GM06990 (cell line): ENCODE measurements around the gene NDUFAF5.

ENCODE experiments used
- DNase-seq: peaks from one replicate; pipeline ENCODE4 v3.0.0-alpha.2; 2011; ENCODE audit not compliant: insufficient read length; ENCODE audit errors: extremely low read depth
- H3K27me3 ChIP-seq: replicated peaks from 2 replicates; pipeline ENCODE4 v1.6.0; 2011; ENCODE audit warnings: low read length; ENCODE audit not compliant: control insufficient read depth, insufficient read depth
- H3K36me3 ChIP-seq: 2 replicates; pipeline ENCODE4 v1.5.1; 2011; ENCODE audit warnings: low read length; ENCODE audit not compliant: control insufficient read depth, insufficient read depth
- H3K4me3 ChIP-seq: replicated peaks from 2 replicates; pipeline ENCODE4 v1.5.1; 2011; ENCODE audit warnings: low read depth, mild to moderate bottlenecking, control low read depth, low read length
- TF ChIP-seq, protein P1 (sequence below): IDR thresholded peaks from 2 replicates; pipeline ENCODE4 v1.5.1; 2011; ENCODE audit warnings: low read length, control low read depth, mild to moderate bottlenecking, inconsistent platforms; ENCODE audit not compliant: insufficient read depth, poor library complexity, severe bottlenecking

NDUFAF5 gene

GRCh38 chr20:13831476-13831875 lies 46.6 kb downstream of the NDUFAF5 start:
- TF ChIP-seq, protein P1, sequence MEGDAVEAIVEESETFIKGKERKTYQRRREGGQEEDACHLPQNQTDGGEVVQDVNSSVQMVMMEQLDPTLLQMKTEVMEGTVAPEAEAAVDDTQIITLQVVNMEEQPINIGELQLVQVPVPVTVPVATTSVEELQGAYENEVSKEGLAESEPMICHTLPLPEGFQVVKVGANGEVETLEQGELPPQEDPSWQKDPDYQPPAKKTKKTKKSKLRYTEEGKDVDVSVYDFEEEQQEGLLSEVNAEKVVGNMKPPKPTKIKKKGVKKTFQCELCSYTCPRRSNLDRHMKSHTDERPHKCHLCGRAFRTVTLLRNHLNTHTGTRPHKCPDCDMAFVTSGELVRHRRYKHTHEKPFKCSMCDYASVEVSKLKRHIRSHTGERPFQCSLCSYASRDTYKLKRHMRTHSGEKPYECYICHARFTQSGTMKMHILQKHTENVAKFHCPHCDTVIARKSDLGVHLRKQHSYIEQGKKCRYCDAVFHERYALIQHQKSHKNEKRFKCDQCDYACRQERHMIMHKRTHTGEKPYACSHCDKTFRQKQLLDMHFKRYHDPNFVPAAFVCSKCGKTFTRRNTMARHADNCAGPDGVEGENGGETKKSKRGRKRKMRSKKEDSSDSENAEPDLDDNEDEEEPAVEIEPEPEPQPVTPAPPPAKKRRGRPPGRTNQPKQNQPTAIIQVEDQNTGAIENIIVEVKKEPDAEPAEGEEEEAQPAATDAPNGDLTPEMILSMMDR: no peak
- no peaks in the 10 kb centered on the region for H3K27me3 ChIP-seq
- DNase-seq: no peak
- no peak overlapping the region for H3K4me3 ChIP-seq
- H3K36me3 ChIP-seq: no peaks in the 10 kb centered on the region

DNA sequence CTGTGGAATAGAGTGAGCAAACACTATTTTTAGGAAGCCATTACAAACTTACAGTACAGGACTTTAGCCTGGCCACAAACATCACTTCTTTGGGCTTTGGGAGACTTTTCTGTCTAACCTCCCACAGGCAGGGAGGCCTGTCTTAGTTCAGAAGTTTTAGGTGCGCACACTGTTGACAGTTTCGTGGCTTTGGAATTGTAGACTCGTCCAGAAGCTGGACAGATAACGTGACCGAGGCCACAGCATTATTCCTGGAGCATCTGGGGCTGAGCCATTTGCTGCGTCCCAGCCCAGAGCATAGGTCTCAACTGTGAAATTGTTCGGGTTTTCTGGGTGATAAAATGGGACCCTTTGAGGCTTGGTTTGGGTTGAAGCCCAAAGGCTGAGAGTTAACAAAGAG lies 53.8 kb downstream of the NDUFAF5 start:
- H3K36me3 ChIP-seq: no peaks in the 10 kb centered on the region
- DNase-seq: no peak
- TF ChIP-seq, protein P1: no peak
- H3K4me3 ChIP-seq: no peak overlapping the region
- no peaks in the 10 kb centered on the region; the same call in 1 of the 2 replicates for H3K27me3 ChIP-seq

GRCh38 chr20:13839421-13840092 lies 54.7 kb downstream of the NDUFAF5 start:
- Histone ChIP-seq H3K4me3 (no peak overlapping the region), H3K27me3 (no peaks in the 10 kb centered on the region; the same call in none of the 2 replicates), H3K36me3 (no peaks in the 10 kb centered on the region)
- TF ChIP-seq, protein P1: no peak
- no peak for DNase-seq

DNA sequence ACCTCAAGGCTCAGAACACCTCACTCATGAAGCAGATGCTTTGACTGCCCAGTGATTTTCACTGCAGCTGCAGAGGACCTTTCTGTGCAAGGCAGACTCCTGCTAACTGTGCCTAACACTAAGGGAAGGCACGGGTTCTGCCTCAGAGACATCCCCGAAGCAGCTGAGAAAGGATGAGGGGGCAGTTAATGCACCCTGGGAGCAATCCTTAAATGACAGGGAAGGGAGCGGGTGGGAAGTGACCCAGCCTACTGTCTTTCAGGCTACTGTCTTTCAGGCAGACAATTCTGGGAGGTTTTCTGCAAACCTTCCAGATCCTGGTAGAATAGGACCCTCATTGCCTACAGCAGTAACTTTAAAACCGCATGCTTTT lies 55.3 kb downstream of the NDUFAF5 start:
- H3K4me3 ChIP-seq: no peak overlapping the region
- no peak for DNase-seq
- no peaks in the 10 kb centered on the region; the same call in none of the 2 replicates for H3K27me3 ChIP-seq
- TF ChIP-seq, protein P1: no peak
- no peaks in the 10 kb centered on the region for H3K36me3 ChIP-seq

DNA sequence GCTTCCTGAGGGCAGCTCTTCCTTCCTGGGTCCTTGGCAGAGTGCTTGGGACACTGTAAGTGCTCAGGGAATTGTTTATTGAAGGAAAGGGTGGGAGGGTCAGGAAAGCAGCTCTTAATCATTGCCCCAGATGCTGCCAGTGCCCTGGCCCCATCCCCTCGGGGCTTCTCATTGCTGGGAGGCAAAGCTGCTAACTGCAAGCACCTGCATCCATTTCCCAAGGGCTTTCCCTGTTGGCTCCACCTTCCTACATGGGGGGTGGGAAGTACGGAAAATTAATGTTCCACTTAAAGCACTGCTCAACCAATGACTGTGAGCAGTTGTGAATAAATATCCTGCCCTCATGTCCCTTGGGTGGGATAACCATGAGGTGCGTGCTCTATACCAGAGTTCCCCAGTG lies 56.4 kb downstream of the NDUFAF5 start:
- TF ChIP-seq, protein P1: no peak

More for the DNA sequence above, 56.4 kb downstream of the NDUFAF5 start:
- H3K4me3 ChIP-seq: no peak overlapping the region
- no peaks in the 10 kb centered on the region; the same call in none of the 2 replicates for H3K27me3 ChIP-seq
- DNase-seq: no peak
- H3K36me3 ChIP-seq: no peaks in the 10 kb centered on the region
